Measurements from ENCODE around the gene PKNOX2. TPM values are rescaled to one million over a fixed set of nuclear protein-coding genes. Genes with fewer than 3 reads are reported as not detected.

The PKNOX2 gene
- total RNA-seq, 1 donor: under 0.01 TPM

GRCh38 chr11:125190566-125190965, 26.0 kb downstream of the PKNOX2 start:
- H3K4me3 ChIP-seq (ENCODE audit: insufficient read depth, low read length): no peak overlapping the region
- no peaks in the 10 kb centered on the region for H3K79me2 ChIP-seq (ENCODE audit: insufficient read depth, low read length)
- DNase-seq (ENCODE audit: insufficient read length, low spot score, missing footprints): no peak
- H3K27ac ChIP-seq (ENCODE audit: low read depth, low read length): no peak overlapping the region
- no peaks in the 10 kb centered on the region for H3K9me3 ChIP-seq (ENCODE audit: low read depth, low read length)
- no peak overlapping the region for H3K4me2 ChIP-seq (ENCODE audit: insufficient read depth, low read length)
- H3K4me1 ChIP-seq (ENCODE audit: insufficient read depth, low read length): no peaks in the 10 kb centered on the region
- peaks cover 3% of the 10 kb centered on the region for H3K27me3 ChIP-seq (ENCODE audit: insufficient read depth, low read length)
- TF ChIP-seq, protein P1, sequence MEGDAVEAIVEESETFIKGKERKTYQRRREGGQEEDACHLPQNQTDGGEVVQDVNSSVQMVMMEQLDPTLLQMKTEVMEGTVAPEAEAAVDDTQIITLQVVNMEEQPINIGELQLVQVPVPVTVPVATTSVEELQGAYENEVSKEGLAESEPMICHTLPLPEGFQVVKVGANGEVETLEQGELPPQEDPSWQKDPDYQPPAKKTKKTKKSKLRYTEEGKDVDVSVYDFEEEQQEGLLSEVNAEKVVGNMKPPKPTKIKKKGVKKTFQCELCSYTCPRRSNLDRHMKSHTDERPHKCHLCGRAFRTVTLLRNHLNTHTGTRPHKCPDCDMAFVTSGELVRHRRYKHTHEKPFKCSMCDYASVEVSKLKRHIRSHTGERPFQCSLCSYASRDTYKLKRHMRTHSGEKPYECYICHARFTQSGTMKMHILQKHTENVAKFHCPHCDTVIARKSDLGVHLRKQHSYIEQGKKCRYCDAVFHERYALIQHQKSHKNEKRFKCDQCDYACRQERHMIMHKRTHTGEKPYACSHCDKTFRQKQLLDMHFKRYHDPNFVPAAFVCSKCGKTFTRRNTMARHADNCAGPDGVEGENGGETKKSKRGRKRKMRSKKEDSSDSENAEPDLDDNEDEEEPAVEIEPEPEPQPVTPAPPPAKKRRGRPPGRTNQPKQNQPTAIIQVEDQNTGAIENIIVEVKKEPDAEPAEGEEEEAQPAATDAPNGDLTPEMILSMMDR (IDR thresholded peaks at IDR 0.05; ENCODE audit: extremely low read depth, low read depth, low read length): no peak
- no peaks in the 10 kb centered on the region for H4K20me1 ChIP-seq (ENCODE audit: insufficient read depth, low read length)
- H2AFZ ChIP-seq (ENCODE audit: low read length): no peak overlapping the region
- no peaks in the 10 kb centered on the region for H3K36me3 ChIP-seq (ENCODE audit: insufficient read depth, low read length)

- H3K4me3 ChIP-seq (ENCODE audit: insufficient read depth, low read length): no peak overlapping the region
- no peak overlapping the region for H2AFZ ChIP-seq (ENCODE audit: low read length)
- no peak overlapping the region for H3K4me2 ChIP-seq (ENCODE audit: insufficient read depth, low read length)
- TF ChIP-seq, protein P1 (IDR thresholded peaks at IDR 0.05; ENCODE audit: extremely low read depth, low read depth, low read length): no peak
- H3K79me2 ChIP-seq (ENCODE audit: insufficient read depth, low read length): no peaks in the 10 kb centered on the region
- H3K4me1 ChIP-seq (ENCODE audit: insufficient read depth, low read length): no peaks in the 10 kb centered on the region
- H3K27ac ChIP-seq (ENCODE audit: low read depth, low read length): no peak overlapping the region
- no peaks in the 10 kb centered on the region for H4K20me1 ChIP-seq (ENCODE audit: insufficient read depth, low read length)
- no peaks in the 10 kb centered on the region for H3K9me3 ChIP-seq (ENCODE audit: low read depth, low read length)
- H3K27me3 ChIP-seq (ENCODE audit: insufficient read depth, low read length): no peaks in the 10 kb centered on the region
- no peak for DNase-seq (ENCODE audit: insufficient read length, low spot score, missing footprints)
- H3K36me3 ChIP-seq (ENCODE audit: insufficient read depth, low read length): no peaks in the 10 kb centered on the region
Measured at GRCh38 chr11:125192183-125192582, 27.6 kb downstream of the PKNOX2 start.

- Histone ChIP-seq H3K4me1 (ENCODE audit: insufficient read depth, low read length) (no peaks in the 10 kb centered on the region), H3K36me3 (ENCODE audit: insufficient read depth, low read length) (no peaks in the 10 kb centered on the region), H3K4me3 (ENCODE audit: insufficient read depth, low read length) (no peak overlapping the region), H3K27me3 (ENCODE audit: insufficient read depth, low read length) (no peaks in the 10 kb centered on the region), H3K4me2 (ENCODE audit: insufficient read depth, low read length) (no peak overlapping the region), H4K20me1 (ENCODE audit: insufficient read depth, low read length) (no peaks in the 10 kb centered on the region), H3K9me3 (ENCODE audit: low read depth, low read length) (no peaks in the 10 kb centered on the region), H3K79me2 (ENCODE audit: insufficient read depth, low read length) (no peaks in the 10 kb centered on the region), H2AFZ (ENCODE audit: low read length) (no peak overlapping the region), H3K27ac (ENCODE audit: low read depth, low read length) (no peak overlapping the region)
- TF ChIP-seq, protein P1 (IDR thresholded peaks at IDR 0.05; ENCODE audit: extremely low read depth, low read depth, low read length): no peak
- no peak for DNase-seq (ENCODE audit: insufficient read length, low spot score, missing footprints)
Measured at GRCh38 chr11:125192717-125193415, 28.3 kb downstream of the PKNOX2 start.

- Histone ChIP-seq H3K27me3 (ENCODE audit: insufficient read depth, low read length) (no peaks in the 10 kb centered on the region), H3K27ac (ENCODE audit: low read depth, low read length) (no peak overlapping the region), H3K4me3 (ENCODE audit: insufficient read depth, low read length) (no peak overlapping the region), H3K36me3 (ENCODE audit: insufficient read depth, low read length) (no peaks in the 10 kb centered on the region), H3K79me2 (ENCODE audit: insufficient read depth, low read length) (no peaks in the 10 kb centered on the region), H3K9me3 (ENCODE audit: low read depth, low read length) (no peaks in the 10 kb centered on the region), H3K4me1 (ENCODE audit: insufficient read depth, low read length) (no peaks in the 10 kb centered on the region), H3K4me2 (ENCODE audit: insufficient read depth, low read length) (no peak overlapping the region), H2AFZ (ENCODE audit: low read length) (no peak overlapping the region), H4K20me1 (ENCODE audit: insufficient read depth, low read length) (no peaks in the 10 kb centered on the region)
- TF ChIP-seq, protein P1 (IDR thresholded peaks at IDR 0.05; ENCODE audit: extremely low read depth, low read depth, low read length): no peak
- DNase-seq (ENCODE audit: insufficient read length, low spot score, missing footprints): no peak
Measured at GRCh38 chr11:125193416-125193726, 28.8 kb downstream of the PKNOX2 start.

Measured in osteoblast (primary cell).